Spleen (tissue), 7 donors: ENCODE data around the gene CRTC3.

Experiments used
- CTCF ChIP-seq, 11 experiments: fragments of 200-600 bp in 7 of 11; fragments of 450-650 bp in 4 of 11; sonication (generic) in 4 of 11; IDR thresholded peaks in 8 of 11; conservative IDR thresholded peaks in 3 of 11; 1 replicate in 7 of 11; 2 replicates in 4 of 11; pipeline versions ENCODE4 v1.4.0 to v1.8.0; 2016 to 2021; ENCODE audit warnings: antibody characterized with exemption in 11 of 11, inconsistent platforms in 4 of 11, mild to moderate bottlenecking in 1 of 11
- POLR2A ChIP-seq, 3 donors: fragments of 450-650 bp; IDR thresholded peaks; one replicate each; pipeline ENCODE4 v1.5.1; 2017; ENCODE audit warnings: antibody characterized with exemption in 3 of 3, mild to moderate bottlenecking in 1 of 3
- POLR2AphosphoS5 ChIP-seq, 3 donors: sonication (generic); formaldehyde crosslinking; IDR thresholded peaks; one replicate each; pipeline ENCODE4 v1.5.1; 2017; ENCODE audit warnings: antibody characterized with exemption in 3 of 3
- donor health status: DM: no; HTN: no; CAD: no; lungs with moderate emphysema.
- donor health status: DM: no; HTN: no; CAD: no.
- donor health status: DM: no; HTN: no; CAD: no.

GRCh38 chr15:90690585-90690984 is 160.9 kb downstream of the CRTC3 start:
- TF ChIP-seq POLR2AphosphoS5 (IDR thresholded peaks at IDR 0.05) (no peak), CTCF (IDR thresholded peaks at IDR 0.05 in 8 of 11, conservative IDR thresholded peaks at IDR 0.05 in 3 of 11) (no peak), POLR2A (IDR thresholded peaks at IDR 0.05) (no peak)
